Epithelial cell of proximal tubule (primary cell): ENCODE data around the gene MYL2. TPM values are rescaled to one million over a fixed set of nuclear protein-coding genes. Genes with fewer than 3 reads are reported as not detected.
"Not testable (repeated sequence)": the region's sequence is repeated elsewhere in the genome, so short reads cannot be mapped to it uniquely, and the experiment has no call there.

Experiments
- DNase-seq: peaks from one replicate; pipeline ENCODE4 v3.0.0-alpha.2; 2011; ENCODE audit warnings: low read depth
- H3K4me3 ChIP-seq: 2 replicates; pipeline ENCODE4 v1.5.1; 2011; ENCODE audit warnings: low read depth, mild to moderate bottlenecking, low read length
- total RNA-seq: library from RNA; depleted of rRNA; stranded (reverse); fragments of >200 nt; gene quantifications from 2 replicates; pipeline ENCODE4 v1.2.3, GENCODE V29; 2015
- TF ChIP-seq, protein P1 (sequence below): conservative IDR thresholded peaks from 2 replicates; pipeline ENCODE4 v1.5.1; 2012; ENCODE audit warnings: low read depth, mild to moderate bottlenecking, low read length

The MYL2 gene, protein sequence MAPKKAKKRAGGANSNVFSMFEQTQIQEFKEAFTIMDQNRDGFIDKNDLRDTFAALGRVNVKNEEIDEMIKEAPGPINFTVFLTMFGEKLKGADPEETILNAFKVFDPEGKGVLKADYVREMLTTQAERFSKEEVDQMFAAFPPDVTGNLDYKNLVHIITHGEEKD
- total RNA-seq = not detected in 2 replicates

DNA sequence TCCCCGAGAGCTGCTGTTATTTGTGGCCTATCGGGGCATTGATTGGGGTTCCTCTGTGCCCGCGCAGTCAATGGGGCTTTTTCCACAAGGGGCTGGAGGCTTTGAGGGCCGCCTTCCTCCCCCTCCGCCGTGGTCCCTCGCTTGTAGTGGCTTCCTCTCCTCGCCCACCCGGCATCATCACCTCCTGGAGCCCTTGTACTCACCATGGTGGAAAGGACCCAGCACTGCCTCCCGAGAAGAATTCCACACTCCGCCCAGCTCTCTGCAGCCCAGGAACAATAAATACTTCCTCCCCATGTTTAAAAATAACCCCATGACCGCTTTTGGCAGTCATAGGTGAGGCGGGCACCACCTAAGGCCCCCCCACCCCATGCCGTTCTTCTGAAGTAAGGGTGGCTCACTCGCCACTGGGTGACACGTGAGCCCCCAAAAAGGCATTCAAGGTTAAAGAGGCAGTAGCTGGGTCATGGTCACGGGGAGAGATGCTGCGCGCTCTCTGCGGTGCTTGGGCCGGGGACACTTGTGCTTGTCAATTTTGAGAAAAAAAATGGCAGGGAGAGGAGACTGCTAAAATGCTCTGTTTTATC lies at the start of gene MYL2:
TSS of gene MYL2 (minus strand) at position 256 of the 587 bp plus-strand sequence. CDS start at position 206, 50 bp downstream.
- TF ChIP-seq, protein P1, sequence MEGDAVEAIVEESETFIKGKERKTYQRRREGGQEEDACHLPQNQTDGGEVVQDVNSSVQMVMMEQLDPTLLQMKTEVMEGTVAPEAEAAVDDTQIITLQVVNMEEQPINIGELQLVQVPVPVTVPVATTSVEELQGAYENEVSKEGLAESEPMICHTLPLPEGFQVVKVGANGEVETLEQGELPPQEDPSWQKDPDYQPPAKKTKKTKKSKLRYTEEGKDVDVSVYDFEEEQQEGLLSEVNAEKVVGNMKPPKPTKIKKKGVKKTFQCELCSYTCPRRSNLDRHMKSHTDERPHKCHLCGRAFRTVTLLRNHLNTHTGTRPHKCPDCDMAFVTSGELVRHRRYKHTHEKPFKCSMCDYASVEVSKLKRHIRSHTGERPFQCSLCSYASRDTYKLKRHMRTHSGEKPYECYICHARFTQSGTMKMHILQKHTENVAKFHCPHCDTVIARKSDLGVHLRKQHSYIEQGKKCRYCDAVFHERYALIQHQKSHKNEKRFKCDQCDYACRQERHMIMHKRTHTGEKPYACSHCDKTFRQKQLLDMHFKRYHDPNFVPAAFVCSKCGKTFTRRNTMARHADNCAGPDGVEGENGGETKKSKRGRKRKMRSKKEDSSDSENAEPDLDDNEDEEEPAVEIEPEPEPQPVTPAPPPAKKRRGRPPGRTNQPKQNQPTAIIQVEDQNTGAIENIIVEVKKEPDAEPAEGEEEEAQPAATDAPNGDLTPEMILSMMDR = no peak
- DNase-seq = no peak
- H3K4me3 ChIP-seq = no peak within 1 kb of the TSS

DNA sequence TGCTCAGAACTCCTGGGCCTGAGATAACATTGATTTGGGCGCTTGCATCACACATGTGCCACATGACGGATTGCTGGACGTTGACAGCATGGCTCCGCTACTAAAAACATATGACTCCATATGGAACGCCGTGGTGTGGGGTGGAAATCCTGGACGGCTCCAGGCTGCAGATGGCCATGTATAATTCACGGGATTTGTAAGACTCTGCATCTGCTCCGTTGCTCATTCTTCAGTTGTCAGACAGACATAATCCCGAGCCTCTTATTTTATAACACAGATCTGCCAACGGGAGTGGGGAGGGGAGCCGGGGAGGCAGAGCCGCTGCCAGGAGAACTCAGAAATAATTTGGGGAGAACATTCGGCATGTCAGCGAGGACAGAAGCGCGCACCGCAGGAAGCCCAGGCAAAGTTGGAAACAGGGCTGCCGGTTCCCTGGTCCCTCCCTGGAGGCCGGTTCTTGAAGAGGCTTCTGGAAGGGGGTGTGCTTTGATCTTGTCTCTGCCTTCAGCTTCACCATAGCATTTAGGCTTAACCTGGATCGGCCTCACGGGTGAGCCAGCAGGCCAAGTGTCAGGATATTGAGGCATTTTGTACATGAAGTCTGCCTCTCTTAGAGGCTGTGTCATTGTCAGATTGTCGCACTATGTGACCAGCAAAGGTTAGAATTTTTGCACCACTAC lies 45.8 kb upstream of the MYL2 start:
- no peak for DNase-seq
- TF ChIP-seq, protein P1 = no peak
- no peak overlapping the region for H3K4me3 ChIP-seq

DNA sequence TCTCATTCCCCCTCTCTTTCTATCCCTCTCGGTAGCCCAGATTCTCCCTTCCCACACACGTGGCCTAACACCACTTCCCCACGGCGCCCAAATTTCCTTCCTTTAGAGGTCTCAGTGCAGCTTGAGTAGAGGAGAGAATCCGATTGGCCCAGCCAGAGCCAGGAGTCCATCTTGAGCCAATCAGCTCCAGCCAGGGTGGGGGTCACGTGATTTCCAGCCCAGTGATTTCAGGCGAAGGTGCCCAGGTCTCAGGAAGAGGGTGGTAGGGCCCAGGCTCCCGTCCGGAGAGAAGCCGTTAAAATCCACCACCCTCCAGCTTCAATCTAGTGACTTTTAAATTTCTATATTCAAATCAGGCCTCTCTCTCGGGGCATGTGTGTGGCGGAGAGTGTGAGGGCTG lies 45.2 kb upstream of the MYL2 start:
- TF ChIP-seq, protein P1 = no peak
- H3K4me3 ChIP-seq = no peak overlapping the region
- DNase-seq = no peak

DNA sequence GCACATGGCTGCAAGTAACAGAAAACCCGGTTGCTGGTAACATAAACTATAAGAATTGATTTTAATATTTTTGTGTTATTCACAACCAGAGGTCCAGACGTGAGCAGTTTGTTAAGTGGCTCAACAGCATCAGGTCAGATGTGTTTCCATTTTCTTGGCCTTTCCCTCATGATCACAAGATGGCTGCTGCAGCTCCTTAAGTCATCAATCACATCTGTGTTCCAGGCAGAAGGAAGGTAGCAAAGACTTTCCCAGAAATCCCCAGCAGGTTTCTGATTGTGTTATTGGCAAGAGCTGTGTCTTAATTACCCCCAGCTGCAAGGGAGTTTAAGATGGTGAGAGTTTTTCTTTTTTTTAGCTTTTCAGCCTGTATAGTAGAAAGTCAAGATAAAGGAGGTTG lies 40.4 kb upstream of the MYL2 start:
- TF ChIP-seq, protein P1 = no peak
- no peak for DNase-seq
- H3K4me3 ChIP-seq = no peak overlapping the region

DNA sequence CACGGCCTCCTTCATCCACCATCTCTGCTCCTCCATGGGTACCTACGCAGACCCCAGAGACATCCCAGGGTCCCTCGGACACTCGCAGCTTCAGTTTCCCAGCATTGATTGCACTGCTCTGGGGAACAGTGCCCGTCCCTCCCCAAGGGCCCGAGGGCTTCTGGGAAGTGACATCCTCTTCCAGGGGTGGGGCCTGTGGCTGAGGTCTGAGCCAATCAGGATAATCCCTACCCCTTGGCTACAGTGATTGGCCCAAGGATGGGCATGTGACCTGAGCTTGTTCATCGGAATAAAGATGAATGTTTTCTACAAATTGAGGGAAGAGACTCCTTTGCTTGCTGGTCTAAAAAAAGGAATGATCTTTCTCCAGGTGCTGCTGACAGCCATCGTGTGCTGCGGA lies 37.3 kb upstream of the MYL2 start:
- TF ChIP-seq, protein P1 = no peak
- no peak for DNase-seq

DNA sequence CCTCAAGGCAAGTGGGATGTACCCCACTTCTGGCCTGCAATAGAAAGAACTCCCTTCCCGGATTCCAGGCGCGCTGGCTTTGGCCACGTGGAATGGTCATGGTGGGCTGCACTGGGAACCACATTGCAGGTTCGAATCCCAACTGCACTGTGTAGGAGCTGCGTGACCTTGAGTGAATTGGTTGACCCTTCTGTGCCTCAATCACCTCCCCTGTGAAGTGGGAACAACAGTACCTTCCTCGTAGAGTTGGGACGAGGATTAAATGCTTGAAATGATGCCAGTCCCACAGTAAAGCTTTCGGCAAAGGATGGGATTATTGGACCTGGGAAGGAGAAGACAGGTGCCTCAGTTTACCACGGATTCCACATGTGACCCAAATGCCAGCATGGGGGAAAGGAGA lies 36.8 kb upstream of the MYL2 start:
- TF ChIP-seq, protein P1 = no peak
- no peak overlapping the region for H3K4me3 ChIP-seq
- no peak for DNase-seq

More for the DNA sequence above, 37.3 kb upstream of the MYL2 start:
- no peak overlapping the region for H3K4me3 ChIP-seq

DNA sequence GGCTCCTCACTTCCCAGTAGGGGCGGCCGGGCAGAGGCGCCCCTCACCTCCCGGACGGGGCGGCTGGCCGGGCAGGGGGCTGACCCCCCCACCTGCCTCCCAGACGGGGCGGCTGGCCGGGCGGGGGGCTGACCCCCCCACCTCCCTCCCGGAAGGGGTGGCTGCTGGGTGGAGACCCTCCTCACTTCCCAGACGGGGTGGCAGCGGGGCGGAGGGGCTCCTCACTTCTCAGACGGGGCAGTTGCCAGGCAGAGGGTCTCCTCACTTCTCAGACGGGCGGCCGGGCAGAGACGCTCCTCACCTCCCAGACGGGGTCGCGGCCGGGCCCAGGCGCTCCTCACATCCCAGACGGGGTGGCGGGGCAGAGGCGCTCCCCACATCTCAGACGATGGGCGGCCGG lies 30.5 kb upstream of the MYL2 start:
- DNase-seq, H3K4me3 ChIP-seq: not testable (repeated sequence)

DNA sequence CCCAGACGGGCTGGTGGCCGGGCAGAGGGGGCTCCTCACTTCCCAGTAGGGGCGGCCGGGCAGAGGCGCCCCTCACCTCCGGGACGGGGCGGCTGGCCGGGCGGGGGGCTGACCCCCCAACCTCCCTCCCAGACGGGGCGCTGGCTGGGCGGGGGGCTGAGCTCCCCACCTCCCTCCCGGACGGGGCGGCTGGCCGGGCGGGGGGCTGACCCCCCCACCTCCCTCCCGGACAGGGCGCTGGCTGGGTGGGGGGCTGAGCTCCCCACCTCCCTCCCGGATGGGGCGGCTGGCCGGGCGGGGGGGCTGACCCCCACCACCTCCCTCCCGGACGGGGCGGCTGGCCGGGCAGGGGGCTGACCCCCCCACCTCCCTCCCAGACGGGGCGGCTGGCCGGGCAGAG lies 30.1 kb upstream of the MYL2 start:
- not testable (repeated sequence) for H3K4me3 ChIP-seq, DNase-seq
